Uterus (tissue), 4 donors: ENCODE results near the gene TUBA1B. TPM values are rescaled to one million over a fixed set of nuclear protein-coding genes. Genes with fewer than 3 reads are reported as not detected.

ENCODE experiments used
- DNase-seq, 2 donors: peaks; one replicate each; pipeline ENCODE4 v3.0.0-alpha.2; 2019 to 2020
- H3K27ac ChIP-seq, 2 donors: fragments of 200-600 bp; sonication (generic); 1 replicate in 1 of 2; 2 replicates in 1 of 2; pipeline ENCODE4 v1.5.1; 2016 to 2018
- H3K27me3 ChIP-seq, 2 donors: fragments of 200-600 bp; sonication (generic); one replicate each; pipeline ENCODE4 v1.5.1; 2018 to 2019; ENCODE audit warnings: control low read depth in 1 of 2
- H3K36me3 ChIP-seq, 2 donors: fragments of 200-600 bp; sonication (generic); one replicate each; pipeline ENCODE4 v1.5.1; 2019; ENCODE audit warnings: control low read depth in 1 of 2
- H3K4me1 ChIP-seq, 2 donors: fragments of 200-600 bp; sonication (generic); one replicate each; pipeline ENCODE4 v1.5.1; 2018 to 2019; ENCODE audit warnings: control low read depth in 1 of 2
- H3K4me3 ChIP-seq, 2 donors: fragments of 200-600 bp; sonication (generic); 1 replicate in 1 of 2; 2 replicates in 1 of 2; pipeline ENCODE4 v1.5.1; 2018 to 2019; ENCODE audit warnings: mild to moderate bottlenecking in 1 of 2
- H3K9me3 ChIP-seq, 2 donors: fragments of 200-600 bp; sonication (generic); one replicate each; pipeline ENCODE4 v1.5.1; 2019; ENCODE audit warnings: control low read depth in 1 of 2
- CTCF ChIP-seq, 4 experiments: fragments of 200-600 bp in 2 of 4; fragments of 450-650 bp in 2 of 4; sonication (generic) in 2 of 4; IDR thresholded peaks; one replicate each; pipeline ENCODE4 v1.5.1; 2016 to 2019; ENCODE audit warnings: antibody characterized with exemption in 4 of 4, mild to moderate bottlenecking in 2 of 4, moderate library complexity in 1 of 4
- POLR2A ChIP-seq, 2 donors: fragments of 450-650 bp; IDR thresholded peaks; one replicate each; pipeline ENCODE4 v1.6.1; 2016; ENCODE audit warnings: antibody characterized with exemption in 2 of 2, mild to moderate bottlenecking in 1 of 2, moderate library complexity in 1 of 2
- intact Hi-C: fragments of 100-400 bp; cut with DNase I; formaldehyde crosslinking; loops from one replicate; pipeline ENCODE4 v1.15.1; 2023; ENCODE audit warnings: low total_unique reads
- total RNA-seq, 4 donors: library from RNA; depleted of rRNA in 3 of 4; stranded (reverse); fragments of >200 nt in 3 of 4; gene quantifications; one replicate each; pipeline versions ENCODE4 v1.1.0 to v1.2.4, GENCODE V29; 2014 to 2023
- donor health status: DM: yes; HTN: yes; CAD: no.

TUBA1B gene
- total RNA-seq, 4 donors from 2014 or later: 374 to 912 (median 498) TPM

GRCh38 chr12:49161092-49161795, 30.0 kb upstream of the TUBA1B start:
- Histone ChIP-seq H3K27me3 (no peaks in the 10 kb centered on the region), H3K27ac (no peak overlapping the region), H3K9me3 (no peaks in the 10 kb centered on the region), H3K4me1 (no peaks in the 10 kb centered on the region), H3K36me3 (no peaks in the 10 kb centered on the region), H3K4me3 (no peak overlapping the region)
- TF ChIP-seq POLR2A (IDR thresholded peaks at IDR 0.05) (no peak), CTCF (IDR thresholded peaks at IDR 0.05) (no peak)
- intact Hi-C loops: no loop called here
- DNase-seq: no peak

GRCh38 chr12:49160399-49160798, 29.2 kb upstream of the TUBA1B start:
- no peak for TF ChIP-seq CTCF (IDR thresholded peaks at IDR 0.05)

GRCh38 chr12:49154221-49154620, 23.0 kb upstream of the TUBA1B start:
- no peaks in the 10 kb centered on the region for H3K4me1 ChIP-seq
- H3K27me3 ChIP-seq: no peaks in the 10 kb centered on the region
- TF ChIP-seq POLR2A (IDR thresholded peaks at IDR 0.05): no peak
- no peak for TF ChIP-seq CTCF (IDR thresholded peaks at IDR 0.05)
- no peak overlapping the region for H3K4me3 ChIP-seq
- H3K9me3 ChIP-seq: no peaks in the 10 kb centered on the region
- H3K27ac ChIP-seq: no peak overlapping the region
- intact Hi-C loops: no loop called here
- no peak for DNase-seq
- H3K36me3 ChIP-seq: no peaks in the 10 kb centered on the region

More at GRCh38 chr12:49160399-49160798, 29.2 kb upstream of the TUBA1B start:
- Histone ChIP-seq H3K4me1 (no peaks in the 10 kb centered on the region), H3K27ac (no peak overlapping the region), H3K36me3 (no peaks in the 10 kb centered on the region), H3K27me3 (no peaks in the 10 kb centered on the region), H3K4me3 (no peak overlapping the region), H3K9me3 (no peaks in the 10 kb centered on the region)
- intact Hi-C loops: no loop called here
- no peak for DNase-seq

- no peaks in the 10 kb centered on the region for H3K36me3 ChIP-seq
- H3K9me3 ChIP-seq: no peaks in the 10 kb centered on the region
- intact Hi-C loops: no loop called here
- H3K4me1 ChIP-seq: no peaks in the 10 kb centered on the region
- H3K27ac ChIP-seq: no peak overlapping the region
- H3K27me3 ChIP-seq: no peaks in the 10 kb centered on the region
- DNase-seq: no peak
- H3K4me3 ChIP-seq: no peak overlapping the region
- TF ChIP-seq POLR2A (IDR thresholded peaks at IDR 0.05) (no peak), CTCF (IDR thresholded peaks at IDR 0.05) (no peak)
Observed at GRCh38 chr12:49147384-49147783, 16.2 kb upstream of the TUBA1B start.

GRCh38 chr12:49146406-49146805, 15.2 kb upstream of the TUBA1B start:
- intact Hi-C loops: no loop called here
- Histone ChIP-seq H3K36me3 (no peaks in the 10 kb centered on the region), H3K4me3 (no peak overlapping the region), H3K4me1 (no peaks in the 10 kb centered on the region), H3K9me3 (no peaks in the 10 kb centered on the region), H3K27ac (no peak overlapping the region), H3K27me3 (no peaks in the 10 kb centered on the region)
- DNase-seq: no peak
- TF ChIP-seq POLR2A (IDR thresholded peaks at IDR 0.05): no peak
- no peak for TF ChIP-seq CTCF (IDR thresholded peaks at IDR 0.05)
